IMR-90 (cell line): Measurements from ENCODE around the gene CADM1. TPM values are rescaled to one million over a fixed set of nuclear protein-coding genes. Genes with fewer than 3 reads are reported as not detected.

Experiments used
- ATAC-seq: fragments of 200-7000 bp; cut with Tn5 transposase; 2 replicates; pipeline ENCODE4 v1.9.1; 2020; ENCODE audit warnings: low read depth, mild to moderate bottlenecking, moderate library complexity
- BruUV-seq: library from RNA; stranded (reverse); fragments of 400-500 nt; replicated peaks from 2 replicates; lab custom pipeline; 2021; lab: Mats Ljungman, UMichigan
- CTCF ChIA-PET: fragments of 300-600 bp; formaldehyde crosslinking; extraction: SDS; loops from one replicate; lab custom pipeline; 2021; ENCODE audit warnings: antibody characterized with exemption; lab: Yijun Ruan, JAX
- POLR2A ChIA-PET: fragments of 300-600 bp; sonication (Branson Sonifier 250); formaldehyde crosslinking; loops from one replicate; lab custom pipeline; 2022; ENCODE audit warnings: antibody characterized with exemption; ENCODE audit not compliant: unreplicated experiment; lab: Charles Lee
- DNase-seq: peaks from one replicate; pipeline ENCODE4 v3.0.0; 2013
- H2AFZ ChIP-seq: replicated peaks from 2 replicates; pipeline ENCODE3; 2013; ENCODE audit warnings: low read length, mild to moderate bottlenecking; ENCODE audit not compliant: poor library complexity
- H2AK5ac ChIP-seq: 2 replicates; pipeline ENCODE4 v1.6.1; 2013; ENCODE audit warnings: low read depth, low read length, inconsistent platforms
- H2AK9ac ChIP-seq: replicated peaks from 2 replicates; pipeline ENCODE3; 2013; ENCODE audit warnings: mild to moderate bottlenecking, low read depth, low read length, moderate library complexity; ENCODE audit not compliant: poor library complexity
- H2BK120ac ChIP-seq: 2 replicates; pipeline ENCODE4 v1.6.1; 2013; ENCODE audit warnings: low read depth, low read length, inconsistent platforms
- H2BK15ac ChIP-seq: 3 replicates; pipeline ENCODE4 v1.6.1; 2013; ENCODE audit warnings: low read depth, low read length, inconsistent platforms
- H2BK20ac ChIP-seq: 2 replicates; pipeline ENCODE4 v1.6.1; 2013; ENCODE audit warnings: low read depth, mild to moderate bottlenecking, inconsistent platforms, low read length, moderate library complexity
- H2BK5ac ChIP-seq: 2 replicates; pipeline ENCODE4 v1.6.1; 2013; ENCODE audit warnings: mild to moderate bottlenecking, low read depth, low read length, inconsistent platforms; ENCODE audit not compliant: poor library complexity, severe bottlenecking
- H3K14ac ChIP-seq: replicated peaks from 2 replicates; pipeline ENCODE4 v1.6.1; 2013; ENCODE audit warnings: low read depth, low read length, inconsistent platforms
- H3K18ac ChIP-seq: 2 replicates; pipeline ENCODE4 v1.6.1; 2013; ENCODE audit warnings: low read depth, low read length, control low read depth
- H3K23ac ChIP-seq: 2 replicates; pipeline ENCODE4 v1.6.1; 2013; ENCODE audit warnings: low read depth, low read length, inconsistent platforms
- H3K27ac ChIP-seq: 2 replicates; pipeline ENCODE4 v1.5.1; 2013; ENCODE audit warnings: mild to moderate bottlenecking, control low read depth, low read length; ENCODE audit not compliant: insufficient read depth
- H3K27me3 ChIP-seq: 2 replicates; pipeline ENCODE4 v1.6.1; 2013; ENCODE audit warnings: low read length; ENCODE audit not compliant: control insufficient read depth, insufficient read depth
- H3K36me3 ChIP-seq: 2 replicates; pipeline ENCODE4 v1.6.1; 2013; ENCODE audit warnings: low read length, mixed read lengths; ENCODE audit not compliant: control insufficient read depth, insufficient read depth
- H3K4ac ChIP-seq: 2 replicates; pipeline ENCODE4 v1.6.1; 2013; ENCODE audit warnings: low read depth, low read length, inconsistent platforms
- H3K4me1 ChIP-seq: 2 replicates; pipeline ENCODE4 v1.6.1; 2013; ENCODE audit warnings: low read length, mixed read lengths; ENCODE audit not compliant: control insufficient read depth, insufficient read depth
- H3K4me2 ChIP-seq: 2 replicates; pipeline ENCODE4 v1.6.1; 2013; ENCODE audit warnings: low read depth, mild to moderate bottlenecking, control low read depth, low read length, moderate library complexity
- H3K4me3 ChIP-seq: 2 replicates; pipeline ENCODE4 v1.5.1; 2013; ENCODE audit warnings: low read depth, mild to moderate bottlenecking, control low read depth, low read length, moderate library complexity; ENCODE audit not compliant: insufficient read depth
- H3K56ac ChIP-seq: 2 replicates; pipeline ENCODE4 v1.6.1; 2013; ENCODE audit warnings: low read length, inconsistent platforms; ENCODE audit not compliant: insufficient read depth; ENCODE audit errors: extremely low read depth
- H3K79me1 ChIP-seq, 2 experiments: 2 replicates each; pipeline ENCODE4 v1.6.1; 2013; ENCODE audit warnings: low read length in 2 of 2, inconsistent platforms in 1 of 2, low read depth in 1 of 2
- H3K9ac ChIP-seq: 2 replicates; pipeline ENCODE4 v1.6.1; 2013; ENCODE audit warnings: low read depth, low read length, control low read depth
- H3K9me1 ChIP-seq: 2 replicates; pipeline ENCODE4 v1.6.1; 2013; ENCODE audit warnings: low read length, inconsistent platforms; ENCODE audit not compliant: insufficient read depth
- H3K9me3 ChIP-seq: 2 replicates; pipeline ENCODE4 v1.6.1; 2013; ENCODE audit warnings: low read length; ENCODE audit not compliant: control insufficient read depth, insufficient read depth
- H4K20me1 ChIP-seq: 2 replicates; pipeline ENCODE4 v1.6.1; 2013; ENCODE audit warnings: low read length, inconsistent platforms; ENCODE audit not compliant: insufficient read depth
- H4K5ac ChIP-seq: 2 replicates; pipeline ENCODE4 v1.6.1; 2013; ENCODE audit warnings: mild to moderate bottlenecking, low read depth, low read length, control low read depth
- H4K8ac ChIP-seq, 2 experiments: 2 replicates each; pipeline ENCODE4 v1.6.1; 2013; ENCODE audit warnings: low read depth in 2 of 2, low read length in 2 of 2, control low read depth in 1 of 2, inconsistent platforms in 1 of 2
- H4K91ac ChIP-seq: 2 replicates; pipeline ENCODE4 v1.6.1; 2013; ENCODE audit warnings: low read depth, low read length, inconsistent platforms; ENCODE audit not compliant: insufficient read depth
- BHLHE40 ChIP-seq: fragments of 150-350 bp; IDR thresholded peaks from 2 replicates; pipeline ENCODE4 v1.6.1; 2016; ENCODE audit warnings: mild to moderate bottlenecking, low read depth, low read length
- FOS ChIP-seq: fragments of 150-350 bp; IDR thresholded peaks from 2 replicates; pipeline ENCODE4 v1.6.1; 2016; ENCODE audit warnings: low read depth, low read length
- MAFK ChIP-seq: IDR thresholded peaks from 2 replicates; pipeline ENCODE4 v1.6.1; 2012; ENCODE audit warnings: low read depth, low read length, improper control_type of control experiment
- MXI1 ChIP-seq: IDR thresholded peaks from 2 replicates; pipeline ENCODE4 v1.6.1; 2012; ENCODE audit warnings: low read depth, mild to moderate bottlenecking, low read length, moderate library complexity, borderline replicate concordance
- NFE2L2 ChIP-seq: fragments of 150-350 bp; IDR thresholded peaks from 2 replicates; pipeline ENCODE4 v1.6.1; 2016; ENCODE audit warnings: low read depth, mild to moderate bottlenecking, low read length
- POLR2A ChIP-seq: IDR thresholded peaks from 2 replicates; pipeline ENCODE4 v1.6.1; 2012; ENCODE audit warnings: mild to moderate bottlenecking, low read depth, low read length
- RAD21 ChIP-seq: IDR thresholded peaks from 2 replicates; pipeline ENCODE4 v1.6.1; 2012; ENCODE audit warnings: low read length, improper control_type of control experiment
- RCOR1 ChIP-seq: IDR thresholded peaks from 2 replicates; pipeline ENCODE4 v1.6.1; 2012; ENCODE audit warnings: mild to moderate bottlenecking, low read length, improper control_type of control experiment; ENCODE audit not compliant: insufficient replicate concordance
- SMC3 ChIP-seq: fragments of 150-350 bp; IDR thresholded peaks from 2 replicates; pipeline ENCODE4 v1.6.1; 2016; ENCODE audit warnings: low read depth, mild to moderate bottlenecking, antibody characterized with exemption, low read length, moderate library complexity
- WGBS, 2 experiments: methylation state at CpG; one replicate each; pipeline versions ENCODE4 v1.1.5 to v1.1.7; 2013; ENCODE audit warnings: missing lambda C conversion rate in 2 of 2; ENCODE audit not compliant: insufficient read length in 1 of 2; ENCODE audit errors: extremely low coverage in 2 of 2; 5-methylcytosine and 5-hydroxymethylcytosine counted together
- dilution Hi-C: fragments of 300-500 bp; cut with HindIII; formaldehyde crosslinking; loops from one replicate; pipeline ENCODE4 v1.14.3; 2018; ENCODE audit warnings: low sequenced_read_pairs; ENCODE audit not compliant: unreplicated experiment
- in situ Hi-C: fragments of 300-500 bp; cut with MboI; formaldehyde crosslinking; loops from 3 replicates; pipeline ENCODE4 v1.14.3; 2019; ENCODE audit warnings: low sequenced_read_pairs, inconsistent platforms, mixed read lengths
- intact Hi-C: fragments of 100-400 bp; cut with micrococcal nuclease; formaldehyde crosslinking; loops from 2 replicates; pipeline ENCODE4 v1.10.0; 2022
- polyA plus RNA-seq, 3 experiments: library from polyadenylated mRNA; depleted of rRNA; stranded (reverse); fragments of >200 nt; gene quantifications; 2 replicates each; pipeline ENCODE4 v1.2.3, GENCODE V29; 2012; ENCODE audit warnings: low replicate concordance in 1 of 3
- total RNA-seq: library from RNA; depleted of rRNA; stranded (reverse); fragments of >200 nt; gene quantifications from 2 replicates; pipeline ENCODE4 v1.2.3, GENCODE V29; 2012
- TF ChIP-seq, protein P1 (sequence below): fragments of 150-350 bp; IDR thresholded peaks from 2 replicates; pipeline ENCODE4 v1.6.1; 2016; ENCODE audit warnings: low read depth, mild to moderate bottlenecking, low read length, moderate library complexity, borderline replicate concordance
- TF ChIP-seq, protein P2 (sequence below): conservative IDR thresholded peaks from 2 replicates; pipeline ENCODE4 v1.5.1; 2012; ENCODE audit warnings: mild to moderate bottlenecking, low read depth, low read length, improper control_type of control experiment

CADM1 gene
- total and polyA plus RNA-seq, 2 of the 4 experiments (the other 2 are of a cell fraction) = 28.8 to 77.1 TPM

DNA sequence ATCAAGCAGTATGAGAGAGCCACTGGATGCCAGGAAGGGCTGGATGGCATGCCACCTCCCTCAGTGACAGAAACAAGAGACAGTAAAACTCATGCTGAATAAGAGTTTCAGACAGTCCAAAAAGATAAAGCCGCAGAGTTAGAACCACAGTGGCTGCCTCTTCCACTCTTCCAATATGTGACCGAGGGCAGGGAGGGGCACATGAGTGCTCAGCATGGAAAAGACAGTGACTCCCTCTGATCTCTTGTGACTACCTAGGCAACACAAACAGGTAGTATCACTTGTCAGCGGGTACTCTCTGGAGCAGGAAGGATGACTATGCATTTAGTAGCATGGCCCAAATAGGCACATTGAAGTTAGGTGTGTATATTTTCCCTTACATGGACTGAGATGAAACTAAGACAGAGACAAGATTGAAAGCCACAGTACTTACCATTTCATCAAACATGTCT, 295.4 kb downstream of the CADM1 start:
- no peaks in the 10 kb centered on the region for H3K9me3 ChIP-seq
- no peak overlapping the region for H3K14ac ChIP-seq
- H3K9ac ChIP-seq = no peak overlapping the region
- no peak overlapping the region for H2AFZ ChIP-seq
- no peaks in the 10 kb centered on the region for H3K4me1 ChIP-seq
- H2AK5ac ChIP-seq = no peak overlapping the region
- no peaks in the 10 kb centered on the region for H4K20me1 ChIP-seq
- intact Hi-C loops = loop anchor here (10.0 kb wide), 1 partner anchor 406 kb away; no protein-coding TSS in a partner anchor
- H3K23ac ChIP-seq = no peak overlapping the region
- dilution Hi-C loops = no loop called here
- DNase-seq (no peak), ATAC-seq (no peak)
- no peak overlapping the region for H2BK120ac ChIP-seq
- no peak overlapping the region for H3K4me3 ChIP-seq
- H2BK15ac ChIP-seq = no peak overlapping the region
- POLR2A ChIA-PET = no interaction called here
- H3K9me1 ChIP-seq = no peaks in the 10 kb centered on the region
- CTCF ChIA-PET = no interaction called here
- H2BK5ac ChIP-seq = no peak overlapping the region
- in situ Hi-C loops = no loop called here
- BruUV-seq = no TSS peak
- H3K4me2 ChIP-seq = no peak overlapping the region
- no peak overlapping the region for H3K27ac ChIP-seq
- TF ChIP-seq MAFK = no peak
- no peak for TF ChIP-seq NFE2L2
- TF ChIP-seq SMC3 = no peak
- no peak for TF ChIP-seq RAD21
- no peak for TF ChIP-seq FOS
- TF ChIP-seq RCOR1 = no peak
- TF ChIP-seq POLR2A = no peak
- TF ChIP-seq BHLHE40 = no peak
- TF ChIP-seq, protein P1, sequence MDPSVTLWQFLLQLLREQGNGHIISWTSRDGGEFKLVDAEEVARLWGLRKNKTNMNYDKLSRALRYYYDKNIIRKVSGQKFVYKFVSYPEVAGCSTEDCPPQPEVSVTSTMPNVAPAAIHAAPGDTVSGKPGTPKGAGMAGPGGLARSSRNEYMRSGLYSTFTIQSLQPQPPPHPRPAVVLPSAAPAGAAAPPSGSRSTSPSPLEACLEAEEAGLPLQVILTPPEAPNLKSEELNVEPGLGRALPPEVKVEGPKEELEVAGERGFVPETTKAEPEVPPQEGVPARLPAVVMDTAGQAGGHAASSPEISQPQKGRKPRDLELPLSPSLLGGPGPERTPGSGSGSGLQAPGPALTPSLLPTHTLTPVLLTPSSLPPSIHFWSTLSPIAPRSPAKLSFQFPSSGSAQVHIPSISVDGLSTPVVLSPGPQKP = no peak
- TF ChIP-seq, protein P2, sequence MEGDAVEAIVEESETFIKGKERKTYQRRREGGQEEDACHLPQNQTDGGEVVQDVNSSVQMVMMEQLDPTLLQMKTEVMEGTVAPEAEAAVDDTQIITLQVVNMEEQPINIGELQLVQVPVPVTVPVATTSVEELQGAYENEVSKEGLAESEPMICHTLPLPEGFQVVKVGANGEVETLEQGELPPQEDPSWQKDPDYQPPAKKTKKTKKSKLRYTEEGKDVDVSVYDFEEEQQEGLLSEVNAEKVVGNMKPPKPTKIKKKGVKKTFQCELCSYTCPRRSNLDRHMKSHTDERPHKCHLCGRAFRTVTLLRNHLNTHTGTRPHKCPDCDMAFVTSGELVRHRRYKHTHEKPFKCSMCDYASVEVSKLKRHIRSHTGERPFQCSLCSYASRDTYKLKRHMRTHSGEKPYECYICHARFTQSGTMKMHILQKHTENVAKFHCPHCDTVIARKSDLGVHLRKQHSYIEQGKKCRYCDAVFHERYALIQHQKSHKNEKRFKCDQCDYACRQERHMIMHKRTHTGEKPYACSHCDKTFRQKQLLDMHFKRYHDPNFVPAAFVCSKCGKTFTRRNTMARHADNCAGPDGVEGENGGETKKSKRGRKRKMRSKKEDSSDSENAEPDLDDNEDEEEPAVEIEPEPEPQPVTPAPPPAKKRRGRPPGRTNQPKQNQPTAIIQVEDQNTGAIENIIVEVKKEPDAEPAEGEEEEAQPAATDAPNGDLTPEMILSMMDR = no peak
- TF ChIP-seq MXI1 = no peak
- no peak overlapping the region for H3K56ac ChIP-seq
- no peak overlapping the region for H3K4ac ChIP-seq
- H3K36me3 ChIP-seq = peaks cover 1% of the 10 kb centered on the region; the same call in 1 of the 2 replicates
- no peak overlapping the region for H3K18ac ChIP-seq
- H4K91ac ChIP-seq = no peak overlapping the region
- H3K27me3 ChIP-seq = no peaks in the 10 kb centered on the region
- no peak overlapping the region for H2BK20ac ChIP-seq
- no peak overlapping the region for H2AK9ac ChIP-seq
- H3K79me1 ChIP-seq = no peaks in the 10 kb centered on the region
- no peak overlapping the region for H4K5ac ChIP-seq
- no CpG with 5 or more reads among the region's 3 CpGs for WGBS, 2 experiments
- no peak overlapping the region for H4K8ac ChIP-seq
